Measurements from ENCODE around the gene CYP2F1. TPM values are rescaled to one million over a fixed set of nuclear protein-coding genes. Genes with fewer than 3 reads are reported as not detected.
"Not testable (repeated sequence)": the region's sequence is repeated elsewhere in the genome, so short reads cannot be mapped to it uniquely, and the experiment has no call there.

The CYP2F1 gene
- total RNA-seq, 6 experiments from 2014 or later, result not detected

DNA sequence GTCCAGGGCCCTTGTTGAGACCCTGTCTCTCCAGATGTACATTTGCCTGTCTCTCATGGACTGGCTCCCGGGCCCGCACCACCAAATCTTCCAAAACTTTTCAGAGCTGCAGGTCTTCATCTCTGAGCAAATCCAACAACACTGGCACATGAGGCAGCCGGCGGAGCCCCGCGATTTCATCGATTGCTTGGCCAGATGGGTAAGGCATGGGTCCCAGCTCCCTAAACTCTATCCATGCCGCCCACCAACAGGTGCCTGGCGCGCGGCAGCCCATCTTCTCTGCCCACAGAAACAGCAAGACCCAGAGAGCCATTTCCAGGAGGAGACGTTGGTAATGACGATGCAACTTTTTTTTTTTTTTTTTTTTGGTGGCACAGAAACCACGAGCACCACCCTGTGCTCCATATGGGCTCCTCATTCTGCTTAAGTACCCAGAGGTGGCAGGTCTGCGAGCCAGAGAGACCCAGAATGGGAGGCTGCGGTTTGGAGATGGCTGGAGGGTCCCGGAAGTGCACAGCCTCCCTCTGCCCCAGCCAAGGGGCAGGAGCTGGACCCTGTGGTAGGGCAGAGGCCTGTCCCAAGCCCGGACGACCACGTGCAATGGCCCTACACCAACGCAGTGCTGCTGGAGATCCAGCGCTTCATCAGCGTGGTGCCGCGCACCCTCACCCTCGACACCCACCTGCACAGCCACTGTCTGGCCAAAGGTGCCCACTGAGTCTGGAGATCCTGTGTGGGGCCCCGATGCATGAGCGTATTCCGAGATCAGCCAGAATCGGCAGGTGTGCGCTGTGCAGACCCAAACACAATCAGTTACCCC is 22.6 kb downstream of the CYP2F1 start:
- Histone ChIP-seq H3K4me3 (peak overlapping the region in 1 of 3 donors; percentile 51), H3K36me3 (no peaks in the 10 kb centered on the region), H3K9me3 (no peaks in the 10 kb centered on the region), H3K27me3 (no peaks in the 10 kb centered on the region), H3K27ac (no peak overlapping the region), H3K4me1 (peaks cover 0 to 6% (median 0%) of the 10 kb centered on the region in 4 donors)
- TF ChIP-seq, protein P1, sequence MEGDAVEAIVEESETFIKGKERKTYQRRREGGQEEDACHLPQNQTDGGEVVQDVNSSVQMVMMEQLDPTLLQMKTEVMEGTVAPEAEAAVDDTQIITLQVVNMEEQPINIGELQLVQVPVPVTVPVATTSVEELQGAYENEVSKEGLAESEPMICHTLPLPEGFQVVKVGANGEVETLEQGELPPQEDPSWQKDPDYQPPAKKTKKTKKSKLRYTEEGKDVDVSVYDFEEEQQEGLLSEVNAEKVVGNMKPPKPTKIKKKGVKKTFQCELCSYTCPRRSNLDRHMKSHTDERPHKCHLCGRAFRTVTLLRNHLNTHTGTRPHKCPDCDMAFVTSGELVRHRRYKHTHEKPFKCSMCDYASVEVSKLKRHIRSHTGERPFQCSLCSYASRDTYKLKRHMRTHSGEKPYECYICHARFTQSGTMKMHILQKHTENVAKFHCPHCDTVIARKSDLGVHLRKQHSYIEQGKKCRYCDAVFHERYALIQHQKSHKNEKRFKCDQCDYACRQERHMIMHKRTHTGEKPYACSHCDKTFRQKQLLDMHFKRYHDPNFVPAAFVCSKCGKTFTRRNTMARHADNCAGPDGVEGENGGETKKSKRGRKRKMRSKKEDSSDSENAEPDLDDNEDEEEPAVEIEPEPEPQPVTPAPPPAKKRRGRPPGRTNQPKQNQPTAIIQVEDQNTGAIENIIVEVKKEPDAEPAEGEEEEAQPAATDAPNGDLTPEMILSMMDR (IDR thresholded peaks at IDR 0.05), result no peak
- no peak for TF ChIP-seq POLR2A (IDR thresholded peaks at IDR 0.05)
- WGBS (ENCODE audit: insufficient coverage, low coverage, low lambda C conversion rate, missing lambda C conversion rate), result 77% methylated on average over 14 of the region's 31 CpGs
- intact Hi-C loops (cut with DNase I), result no loop called here
- DNase-seq, result no peak
- no peak for ATAC-seq

DNA sequence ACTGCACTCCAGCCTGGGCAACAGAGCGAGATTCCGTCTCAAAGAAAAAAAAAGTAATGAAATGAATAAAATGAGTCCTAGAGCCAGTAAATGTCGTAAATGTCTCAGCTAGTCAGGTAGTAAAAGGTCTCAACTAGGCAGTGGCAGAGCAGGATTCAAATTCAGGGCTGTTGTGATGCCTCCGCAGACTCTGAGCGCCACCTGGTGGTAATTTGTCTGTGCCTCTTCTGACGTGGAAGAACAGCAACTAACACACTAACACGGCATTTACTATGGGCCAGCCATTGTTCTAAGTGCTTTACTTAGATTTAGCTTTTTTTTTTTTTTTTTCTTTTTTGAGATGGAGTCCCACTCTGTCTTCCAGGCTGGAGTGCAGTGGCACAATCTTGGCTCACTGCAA is 30.2 kb downstream of the CYP2F1 start:
- Histone ChIP-seq H3K36me3 (no peaks in the 10 kb centered on the region), H3K9me3 (no peaks in the 10 kb centered on the region), H3K4me1 (peaks cover 0 to 6% (median 0%) of the 10 kb centered on the region in 4 donors), H3K27me3 (no peaks in the 10 kb centered on the region), H3K4me3 (no peak overlapping the region), H3K27ac (no peak overlapping the region)
- WGBS (ENCODE audit: insufficient coverage, low coverage, low lambda C conversion rate, missing lambda C conversion rate), result 20% methylated on average over 7 of the region's 7 CpGs
- TF ChIP-seq POLR2A (IDR thresholded peaks at IDR 0.05), result no peak
- TF ChIP-seq, protein P1 (IDR thresholded peaks at IDR 0.05), result peak; percentile 85 to 96 (median 90)
- ATAC-seq (peak; percentile 95 to 97 (median 96)), DNase-seq (peak; percentile 73 to 87 (median 80))
- intact Hi-C loops (cut with DNase I), result loop anchor here in 1 of 2 donors (10.0 kb wide), 2 partner anchors 170 to 480 kb away; no protein-coding TSS in a partner anchor

DNA sequence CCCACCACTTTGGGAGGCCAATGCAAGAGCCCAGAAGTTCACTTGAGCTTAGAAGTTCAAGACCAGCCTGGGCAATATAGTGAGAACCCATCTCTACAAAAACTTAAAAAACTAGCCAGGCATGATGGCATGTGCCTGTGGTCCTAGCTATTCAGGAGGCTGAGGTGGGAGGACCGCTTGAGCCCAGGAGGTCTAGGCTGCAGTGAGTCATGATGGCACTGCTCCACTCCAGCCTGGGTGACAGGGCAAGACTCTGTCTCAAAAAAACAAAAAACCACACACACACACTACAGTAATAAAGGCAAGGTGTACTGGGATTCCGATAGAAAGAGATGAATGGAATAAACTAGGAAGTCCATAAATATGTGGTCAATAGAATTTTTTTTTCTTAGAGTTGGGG is 35.6 kb downstream of the CYP2F1 start:
- H3K36me3 ChIP-seq, result no peaks in the 10 kb centered on the region
- no peaks in the 10 kb centered on the region for H3K4me1 ChIP-seq
- intact Hi-C loops (cut with DNase I), result loop anchor here in 1 of 2 donors (10.0 kb wide), 2 partner anchors 175 to 485 kb away; no protein-coding TSS in a partner anchor
- no peak overlapping the region for H3K27ac ChIP-seq
- H3K9me3 ChIP-seq, result no peaks in the 10 kb centered on the region
- H3K4me3 ChIP-seq, result no peak overlapping the region
- no peak for ATAC-seq
- TF ChIP-seq POLR2A (IDR thresholded peaks at IDR 0.05), result no peak
- TF ChIP-seq, protein P1 (IDR thresholded peaks at IDR 0.05), result no peak
- 96% methylated on average over 2 of the region's 2 CpGs for WGBS (ENCODE audit: insufficient coverage, low coverage, low lambda C conversion rate, missing lambda C conversion rate)
- no peaks in the 10 kb centered on the region for H3K27me3 ChIP-seq
- DNase-seq, result no peak

DNA sequence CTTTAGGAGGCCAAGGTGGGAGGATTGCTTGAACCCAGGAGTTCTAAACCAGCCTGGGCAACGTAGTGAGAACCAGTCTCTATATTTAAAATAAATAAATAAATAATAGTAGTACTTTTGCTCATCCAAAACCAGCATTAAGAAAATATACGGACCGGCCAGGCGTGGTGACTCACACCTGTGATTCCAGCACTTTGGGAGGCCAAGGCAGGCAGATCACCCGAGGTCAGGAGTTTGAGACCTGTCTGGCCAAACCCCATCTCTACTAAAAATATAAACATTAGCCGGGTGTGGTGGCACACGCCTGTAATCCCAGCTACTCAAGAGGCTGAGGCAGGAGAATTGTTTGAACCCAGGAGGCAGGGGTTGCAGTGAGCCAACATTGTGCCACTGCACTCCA is 36.8 kb downstream of the CYP2F1 start:
- H3K27me3 ChIP-seq; H3K36me3 ChIP-seq; H3K4me1 ChIP-seq; H3K27ac ChIP-seq; H3K4me3 ChIP-seq; H3K9me3 ChIP-seq; DNase-seq; intact Hi-C loops (cut with DNase I); ATAC-seq: not testable (repeated sequence)
- WGBS (ENCODE audit: insufficient coverage, low coverage, low lambda C conversion rate, missing lambda C conversion rate), result 71% methylated on average over 7 of the region's 7 CpGs

GRCh38 chr19:41154060-41154459 is 39.8 kb downstream of the CYP2F1 start:
- Histone ChIP-seq H3K27ac (no peak overlapping the region), H3K4me3 (no peak overlapping the region), H3K9me3 (no peaks in the 10 kb centered on the region), H3K4me1 (no peaks in the 10 kb centered on the region), H3K27me3 (no peaks in the 10 kb centered on the region), H3K36me3 (no peaks in the 10 kb centered on the region)
- intact Hi-C loops (cut with DNase I), result no loop called here
- WGBS (ENCODE audit: insufficient coverage, low coverage, low lambda C conversion rate, missing lambda C conversion rate), result 95% methylated on average over 4 of the region's 7 CpGs
- TF ChIP-seq POLR2A (IDR thresholded peaks at IDR 0.05), result no peak
- TF ChIP-seq, protein P1 (IDR thresholded peaks at IDR 0.05), result no peak
- ATAC-seq (no peak), DNase-seq (no peak)
